Right atrium auricular region (tissue), 2 donors: Measurements from ENCODE around the gene CAMTA1. TPM values are rescaled to one million over a fixed set of nuclear protein-coding genes. Genes with fewer than 3 reads are reported as not detected.
A peak's percentile ranks its signal among the peaks of the same experiment; 100 is the strongest.

Experiments
- DNase-seq: peaks from one replicate; pipeline ENCODE4 v3.0.0-alpha.2; 2019; ENCODE audit warnings: low spot score
- H3K27ac ChIP-seq, 2 donors: fragments of 200-600 bp; sonication (generic); 1 replicate in 1 of 2; 2 replicates in 1 of 2; pipeline ENCODE4 v1.5.1; 2016 to 2019
- H3K27me3 ChIP-seq, 2 donors: fragments of 200-600 bp; sonication (generic); one replicate each; pipeline versions ENCODE4 v1.5.1 to v1.6.0; 2017 to 2019
- H3K36me3 ChIP-seq: fragments of 200-600 bp; sonication (generic); one replicate; pipeline ENCODE4 v1.5.1; 2016
- H3K4me1 ChIP-seq, 2 donors: fragments of 200-600 bp; sonication (generic); one replicate each; pipeline versions ENCODE4 v1.5.1 to v1.6.0; 2017 to 2019
- H3K4me3 ChIP-seq, 2 donors: fragments of 200-600 bp; sonication (generic); 1 replicate in 1 of 2; 2 replicates in 1 of 2; pipeline ENCODE4 v1.5.1; 2017 to 2019; ENCODE audit warnings: mild to moderate bottlenecking in 1 of 2, moderate library complexity in 1 of 2
- H3K9me3 ChIP-seq, 2 donors: fragments of 200-600 bp; sonication (generic); one replicate each; pipeline ENCODE4 v1.5.1; 2019
- CTCF ChIP-seq, 2 donors: fragments of 200-600 bp; sonication (generic); IDR thresholded peaks; one replicate each; pipeline ENCODE4 v1.5.1; 2019; ENCODE audit warnings: antibody characterized with exemption in 2 of 2
- total RNA-seq, 2 donors: library from RNA; depleted of rRNA; stranded (reverse); fragments of >200 nt; gene quantifications; one replicate each; pipeline ENCODE4 v1.1.0, GENCODE V29; 2016

The CAMTA1 gene
- total RNA-seq, 2 donors from 2014 or later: 132 to 190 TPM

GRCh38 chr1:7558041-7558461 lies 772.8 kb downstream of the CAMTA1 start:
- Histone ChIP-seq H3K4me3 (no peak overlapping the region), H3K36me3 (no peaks in the 10 kb centered on the region), H3K27me3 (no peaks in the 10 kb centered on the region), H3K9me3 (no peaks in the 10 kb centered on the region), H3K4me1 (peaks cover 0 to 55% of the 10 kb centered on the region in 2 donors), H3K27ac (peak overlapping the region in 1 of 2 donors; percentile 11)
- no peak for DNase-seq
- no peak for TF ChIP-seq CTCF (IDR thresholded peaks at IDR 0.05)

GRCh38 chr1:7558481-7558880 lies 773.2 kb downstream of the CAMTA1 start:
- peak overlapping the region in 1 of 2 donors; percentile 11 for H3K27ac ChIP-seq
- H3K36me3 ChIP-seq: no peaks in the 10 kb centered on the region
- H3K4me1 ChIP-seq: peaks cover 0 to 55% of the 10 kb centered on the region in 2 donors
- H3K4me3 ChIP-seq: no peak overlapping the region
- TF ChIP-seq CTCF (IDR thresholded peaks at IDR 0.05): no peak
- H3K9me3 ChIP-seq: no peaks in the 10 kb centered on the region
- no peak for DNase-seq
- H3K27me3 ChIP-seq: no peaks in the 10 kb centered on the region

- Histone ChIP-seq H3K4me3 (no peak overlapping the region), H3K27me3 (no peaks in the 10 kb centered on the region), H3K4me1 (peaks cover 0 to 55% of the 10 kb centered on the region in 2 donors), H3K27ac (no peak overlapping the region), H3K36me3 (no peaks in the 10 kb centered on the region), H3K9me3 (no peaks in the 10 kb centered on the region)
- TF ChIP-seq CTCF (IDR thresholded peaks at IDR 0.05): no peak
- DNase-seq: no peak
These were observed 773.9 kb downstream of the CAMTA1 start for GRCh38 chr1:7558921-7559869.

GRCh38 chr1:7560128-7560527 lies 774.9 kb downstream of the CAMTA1 start:
- DNase-seq: no peak
- Histone ChIP-seq H3K4me1 (peaks cover 0 to 47% of the 10 kb centered on the region in 2 donors), H3K9me3 (no peaks in the 10 kb centered on the region), H3K36me3 (no peaks in the 10 kb centered on the region), H3K4me3 (no peak overlapping the region), H3K27ac (no peak overlapping the region), H3K27me3 (no peaks in the 10 kb centered on the region)
- no peak for TF ChIP-seq CTCF (IDR thresholded peaks at IDR 0.05)

- no peak for DNase-seq
- Histone ChIP-seq H3K27me3 (no peaks in the 10 kb centered on the region), H3K27ac (no peak overlapping the region), H3K4me1 (peaks cover 0 to 41% of the 10 kb centered on the region in 2 donors), H3K4me3 (no peak overlapping the region), H3K9me3 (no peaks in the 10 kb centered on the region), H3K36me3 (no peaks in the 10 kb centered on the region)
- TF ChIP-seq CTCF (IDR thresholded peaks at IDR 0.05): no peak
These were observed 775.4 kb downstream of the CAMTA1 start for GRCh38 chr1:7560601-7561181.
